Activated naive CD4-positive, alpha-beta T cell (primary cell): ENCODE results near the gene HGF.
"Not testable (repeated sequence)": the region's sequence is repeated elsewhere in the genome, so short reads cannot be mapped to it uniquely, and the experiment has no call there.

Experiments used
- DNase-seq, 4 experiments: peaks; one replicate each; lab custom pipeline; 2025; lab: John Stamatoyannopoulos, UW

HGF gene

GRCh38 chr7:81769891-81770727 lies at the start of gene HGF:
HGF (minus strand) TSS chr7:81770047; CDS start chr7:81769971, 76 bp downstream.
- no peak for DNase-seq

- DNase-seq: no peak
These were observed 46.5 kb upstream of the HGF start for GRCh38 chr7:81816312-81816711.

- not testable (repeated sequence) for DNase-seq
These were observed 43.1 kb upstream of the HGF start for GRCh38 chr7:81812866-81813476.

- no peak for DNase-seq
These were observed 42.4 kb upstream of the HGF start for GRCh38 chr7:81811956-81812865.

- no peak for DNase-seq
These were observed 40.8 kb upstream of the HGF start for GRCh38 chr7:81810476-81811155.

GRCh38 chr7:81808310-81808709 lies 38.5 kb upstream of the HGF start:
- DNase-seq: not testable (repeated sequence)

GRCh38 chr7:81803267-81803666 lies 33.4 kb upstream of the HGF start:
- DNase-seq: no peak

GRCh38 chr7:81802251-81802650 lies 32.4 kb upstream of the HGF start:
- no peak for DNase-seq

- DNase-seq: no peak
These were observed 31.7 kb upstream of the HGF start for GRCh38 chr7:81801532-81801931.

GRCh38 chr7:81791568-81792518 lies 22.0 kb upstream of the HGF start:
- no peak for DNase-seq

- DNase-seq: no peak
These were observed 20.8 kb upstream of the HGF start for GRCh38 chr7:81790686-81791085.

- DNase-seq: no peak
These were observed 20.3 kb upstream of the HGF start for GRCh38 chr7:81790120-81790500.

- DNase-seq: no peak
These were observed 19.7 kb upstream of the HGF start for GRCh38 chr7:81789406-81790119.

- no peak for DNase-seq
These were observed 18.4 kb upstream of the HGF start for GRCh38 chr7:81788246-81788645.

GRCh38 chr7:81783818-81784217 lies 14.0 kb upstream of the HGF start:
- DNase-seq: no peak

- DNase-seq: no peak
These were observed 11.3 kb upstream of the HGF start for GRCh38 chr7:81780914-81781693.

- no peak for DNase-seq
These were observed 9.9 kb upstream of the HGF start for GRCh38 chr7:81779706-81780105.

- no peak for DNase-seq
These were observed 7.8 kb upstream of the HGF start for GRCh38 chr7:81777697-81778096.

- no peak for DNase-seq
These were observed 7.2 kb upstream of the HGF start for GRCh38 chr7:81776948-81777630.
